ENCODE data around the gene STAU1.

DNA sequence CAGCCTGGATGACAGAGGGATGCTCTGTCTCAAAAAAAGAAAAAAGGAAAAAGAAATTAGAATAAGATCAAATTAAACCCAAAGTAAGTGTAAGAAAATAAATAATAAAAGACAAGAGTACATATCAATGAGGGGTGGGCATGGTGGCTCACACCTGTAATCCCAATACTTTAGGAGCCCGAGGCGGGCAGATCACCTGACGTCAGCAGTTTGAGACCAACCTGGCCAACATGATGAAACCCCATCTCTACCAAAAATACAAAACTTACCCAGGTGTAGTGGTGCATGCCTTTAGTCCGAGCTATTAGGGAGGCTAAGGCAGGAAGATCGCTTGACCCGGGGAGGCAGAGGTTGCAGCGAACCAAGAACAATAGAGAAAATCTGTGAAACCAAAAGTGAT, 14.9 kb upstream of the STAU1 start:
- no peak for TF ChIP-seq PPARA (CRISPR knock-in tag; IDR thresholded peaks at IDR 0.05; ENCODE audit: borderline replicate concordance)
- no peak for TF ChIP-seq TCF4 (CRISPR knock-in tag; IDR thresholded peaks at IDR 0.05; ENCODE audit: borderline replicate concordance)
- no peak for TF ChIP-seq TOX (CRISPR knock-in tag; IDR thresholded peaks at IDR 0.05; ENCODE audit: borderline replicate concordance)
- TF ChIP-seq RARB (CRISPR knock-in tag; IDR thresholded peaks at IDR 0.05) = no peak
- TF ChIP-seq, protein P1, sequence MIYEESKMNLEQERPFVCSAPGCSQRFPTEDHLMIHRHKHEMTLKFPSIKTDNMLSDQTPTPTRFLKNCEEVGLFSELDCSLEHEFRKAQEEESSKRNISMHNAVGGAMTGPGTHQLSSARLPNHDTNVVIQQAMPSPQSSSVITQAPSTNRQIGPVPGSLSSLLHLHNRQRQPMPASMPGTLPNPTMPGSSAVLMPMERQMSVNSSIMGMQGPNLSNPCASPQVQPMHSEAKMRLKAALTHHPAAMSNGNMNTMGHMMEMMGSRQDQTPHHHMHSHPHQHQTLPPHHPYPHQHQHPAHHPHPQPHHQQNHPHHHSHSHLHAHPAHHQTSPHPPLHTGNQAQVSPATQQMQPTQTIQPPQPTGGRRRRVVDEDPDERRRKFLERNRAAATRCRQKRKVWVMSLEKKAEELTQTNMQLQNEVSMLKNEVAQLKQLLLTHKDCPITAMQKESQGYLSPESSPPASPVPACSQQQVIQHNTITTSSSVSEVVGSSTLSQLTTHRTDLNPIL (CRISPR knock-in tag; IDR thresholded peaks at IDR 0.05; ENCODE audit: low read depth) = no peak
- no peak for TF ChIP-seq ZFP3 (CRISPR knock-in tag; IDR thresholded peaks at IDR 0.05)
